K562 (cell line): ENCODE results near the gene GNAI3. TPM values are rescaled to one million over a fixed set of nuclear protein-coding genes. Genes with fewer than 3 reads are reported as not detected.

Experiments
- BHLHE40 ChIP-seq: IDR thresholded peaks from 2 replicates; pipeline ENCODE4 v1.6.1; 2011; ENCODE audit warnings: low read length, improper control_type of control experiment
- CTBP1 ChIP-seq: fragments of 450-650 bp; IDR thresholded peaks from 2 replicates; pipeline ENCODE4 v1.6.1; 2016; ENCODE audit warnings: borderline replicate concordance
- L3MBTL2 ChIP-seq: fragments of 450-650 bp; IDR thresholded peaks from 2 replicates; pipeline ENCODE4 v1.6.1; 2016; ENCODE audit warnings: mild to moderate bottlenecking, moderate library complexity
- MYNN ChIP-seq, 2 experiments: sonication (generic); formaldehyde crosslinking in 1 of 2; IDR thresholded peaks; 2 replicates each; pipeline versions ENCODE4 v1.5.0 to v1.6.1; 2016 to 2020; ENCODE audit warnings: antibody characterized with exemption in 1 of 2, missing genetic modification reagents in 1 of 2
- SOX6 ChIP-seq: fragments of 450-650 bp; IDR thresholded peaks from 2 replicates; pipeline ENCODE4 v1.6.1; 2014; ENCODE audit warnings: mild to moderate bottlenecking
- TRIM28 ChIP-seq: fragments of 450-650 bp; IDR thresholded peaks from 2 replicates; pipeline ENCODE4 v1.6.1; 2017
- YY1 ChIP-seq, 3 experiments: IDR thresholded peaks; 2 replicates each; pipeline ENCODE4 v1.6.1; 2011; ENCODE audit warnings: low read length in 2 of 3, mild to moderate bottlenecking in 2 of 3, moderate library complexity in 2 of 3, borderline replicate concordance in 1 of 3, control low read depth in 1 of 3, low read depth in 1 of 3; ENCODE audit not compliant: insufficient read depth in 3 of 3, insufficient replicate concordance in 2 of 3, control insufficient read depth in 1 of 3, insufficient read length in 1 of 3; ENCODE audit errors: extremely low read depth in 1 of 3
- ZC3H11A ChIP-seq: IDR thresholded peaks from 2 replicates; pipeline ENCODE4 v1.6.1; 2012; ENCODE audit warnings: low read depth, low read length, improper control_type of control experiment
- ZKSCAN1 ChIP-seq: fragments of 150-350 bp; IDR thresholded peaks from 2 replicates; pipeline ENCODE4 v1.6.1; 2016; ENCODE audit warnings: low read depth, low read length
- ZNF384 ChIP-seq: IDR thresholded peaks from 2 replicates; pipeline ENCODE4 v1.6.1; 2012; ENCODE audit warnings: low read depth, low read length, improper control_type of control experiment
- ZNF778 ChIP-seq: fragments of 450-650 bp; formaldehyde crosslinking; IDR thresholded peaks from 2 replicates; pipeline ENCODE4 v1.4.0; 2020; ENCODE audit warnings: mild to moderate bottlenecking, moderate library complexity
- polyA plus RNA-seq, 8 experiments: library from polyadenylated mRNA; depleted of rRNA in 4 of 8; stranded (reverse) in 5 of 8; unstranded in 3 of 8; fragments of >200 nt; fragmentation: Nextera tagmentation in 2 of 8; fragmentation: Illumina TruSeq in 1 of 8; extraction: Ambion mirVana in 2 of 8; extraction: Trizol in 1 of 8; gene quantifications; 2 replicates each; pipeline versions ENCODE4 v1.2.1 to v1.2.3, GENCODE V29; 2011 to 2014; ENCODE audit warnings: inconsistent platforms in 1 of 8, missing spikeins in 1 of 8
- total RNA-seq, 7 experiments: library from RNA; depleted of rRNA in 6 of 7; stranded (reverse); fragments of >200 nt in 6 of 7; fragmentation: Illumina TruSeq in 2 of 7; extraction: Trizol in 2 of 7; gene quantifications; 2 replicates each; pipeline versions ENCODE4 v1.2.1 to v1.2.3, GENCODE V29; 2011 to 2021; ENCODE audit warnings: low replicate concordance in 1 of 7
- TF ChIP-seq, protein P1 (sequence below): sonication (generic); formaldehyde crosslinking; IDR thresholded peaks from 2 replicates; pipeline ENCODE4 v1.8.0; 2022; ENCODE audit warnings: mild to moderate bottlenecking, low read depth, missing genetic modification reagents
- TF ChIP-seq, protein P2 (sequence below): fragments of 250-450 bp; sonication (Bioruptor Pico); IDR thresholded peaks from 2 replicates; pipeline ENCODE4 v1.9.0; 2021; ENCODE audit warnings: mild to moderate bottlenecking
- TF ChIP-seq, protein P3 (sequence below), 2 experiments: fragments of 450-650 bp; formaldehyde crosslinking in 1 of 2; IDR thresholded peaks; 2 replicates each; pipeline versions ENCODE4 v1.4.0 to v1.6.1; 2014 to 2020; ENCODE audit warnings: mild to moderate bottlenecking in 2 of 2, borderline replicate concordance in 1 of 2, low read depth in 1 of 2
- TF ChIP-seq, protein P4 (sequence below): fragments of 450-650 bp; formaldehyde crosslinking; IDR thresholded peaks from 2 replicates; pipeline ENCODE4 v1.4.0; 2020; ENCODE audit warnings: mild to moderate bottlenecking, moderate library complexity

The GNAI3 gene
- total and polyA plus RNA-seq, 9 of the 15 experiments (the other 6 are each of a cell fraction or from before 2014, with no cell fraction given) = 6.3 to 13.2 (median 8.9) TPM

DNA sequence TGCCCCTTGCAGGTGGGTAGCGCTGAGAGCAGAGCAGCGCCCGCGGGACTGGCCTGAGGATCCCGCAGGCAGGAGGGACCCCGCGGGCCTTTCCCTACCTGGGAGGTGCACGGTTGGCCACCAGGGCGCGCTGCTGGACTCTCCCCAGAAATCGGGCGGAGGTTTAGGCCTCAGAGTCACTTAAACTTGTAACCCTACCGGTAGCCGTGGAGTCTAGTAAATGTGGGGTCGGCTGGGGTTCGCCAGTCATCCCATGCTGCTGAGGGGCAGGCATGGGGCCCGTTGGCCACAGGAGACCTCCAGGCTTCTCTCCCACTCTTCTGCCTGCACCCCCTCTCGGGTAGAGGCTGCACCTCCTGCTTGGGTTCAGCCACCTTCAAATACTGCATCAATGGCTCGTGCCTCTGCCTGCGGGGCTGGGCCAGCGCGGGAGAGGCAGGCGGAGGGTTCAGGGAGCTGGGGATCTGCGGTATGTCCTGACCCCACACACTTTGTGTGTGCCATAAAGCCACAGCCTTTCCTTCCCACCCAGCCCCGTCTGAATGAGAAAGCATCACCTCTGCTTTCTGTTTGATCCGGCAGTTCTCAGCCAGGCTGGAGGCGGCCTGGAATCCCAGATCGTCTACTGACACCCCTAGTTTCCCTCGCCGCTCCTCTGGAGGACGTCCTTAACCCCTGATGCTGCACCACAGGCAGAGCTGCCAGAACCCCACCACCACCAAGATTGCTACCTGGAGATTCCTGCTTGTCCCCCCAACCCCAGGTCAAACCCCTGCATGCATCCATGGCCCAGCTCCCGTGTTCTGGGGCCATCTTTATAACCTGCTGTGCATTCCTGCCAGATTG is 95.2 kb downstream of the GNAI3 start (continued):
- TF ChIP-seq, protein P1, sequence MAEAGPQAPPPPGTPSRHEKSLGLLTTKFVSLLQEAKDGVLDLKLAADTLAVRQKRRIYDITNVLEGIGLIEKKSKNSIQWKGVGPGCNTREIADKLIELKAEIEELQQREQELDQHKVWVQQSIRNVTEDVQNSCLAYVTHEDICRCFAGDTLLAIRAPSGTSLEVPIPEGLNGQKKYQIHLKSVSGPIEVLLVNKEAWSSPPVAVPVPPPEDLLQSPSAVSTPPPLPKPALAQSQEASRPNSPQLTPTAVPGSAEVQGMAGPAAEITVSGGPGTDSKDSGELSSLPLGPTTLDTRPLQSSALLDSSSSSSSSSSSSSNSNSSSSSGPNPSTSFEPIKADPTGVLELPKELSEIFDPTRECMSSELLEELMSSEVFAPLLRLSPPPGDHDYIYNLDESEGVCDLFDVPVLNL (CRISPR knock-in tag) = peak; percentile 60; the same call in 1 of the 2 replicates
- TF ChIP-seq CTBP1 (peak; percentile 43; the same call in 1 of the 2 replicates), ZNF778 (no peak), YY1 (IDR thresholded peaks at IDR 0.05; ENCODE audit: borderline replicate concordance in 1 of 3, control insufficient read depth in 1 of 3, extremely low read depth in 1 of 3, insufficient read depth in 3 of 3, insufficient read length in 1 of 3, insufficient replicate concordance in 2 of 3, low read depth in 1 of 3, low read length in 2 of 3) (peak in 2 of 3 experiments; percentile 24 to 47), BHLHE40 (peak; percentile 47; the same call in 1 of the 2 replicates), MYNN (IDR thresholded peaks at IDR 0.05) (0 out of 2 replicates have a peak, but pooled peaks have one; percentile 29), MYNN (CRISPR knock-in tag; IDR thresholded peaks at IDR 0.05) (no peak), SOX6 (peak; percentile 34; the same call in 1 of the 2 replicates), ZC3H11A (0 out of 2 replicates have a peak, but pooled peaks have one; percentile 60), TRIM28 (0 out of 2 replicates have a peak, but pooled peaks have one; percentile 39), L3MBTL2 (peak; percentile 66), ZKSCAN1 (0 out of 2 replicates have a peak, but pooled peaks have one; percentile 40), ZNF384 (0 out of 2 replicates have a peak, but pooled peaks have one; percentile 5)
- TF ChIP-seq, protein P2, sequence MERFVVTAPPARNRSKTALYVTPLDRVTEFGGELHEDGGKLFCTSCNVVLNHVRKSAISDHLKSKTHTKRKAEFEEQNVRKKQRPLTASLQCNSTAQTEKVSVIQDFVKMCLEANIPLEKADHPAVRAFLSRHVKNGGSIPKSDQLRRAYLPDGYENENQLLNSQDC = no peak
- TF ChIP-seq, protein P3, sequence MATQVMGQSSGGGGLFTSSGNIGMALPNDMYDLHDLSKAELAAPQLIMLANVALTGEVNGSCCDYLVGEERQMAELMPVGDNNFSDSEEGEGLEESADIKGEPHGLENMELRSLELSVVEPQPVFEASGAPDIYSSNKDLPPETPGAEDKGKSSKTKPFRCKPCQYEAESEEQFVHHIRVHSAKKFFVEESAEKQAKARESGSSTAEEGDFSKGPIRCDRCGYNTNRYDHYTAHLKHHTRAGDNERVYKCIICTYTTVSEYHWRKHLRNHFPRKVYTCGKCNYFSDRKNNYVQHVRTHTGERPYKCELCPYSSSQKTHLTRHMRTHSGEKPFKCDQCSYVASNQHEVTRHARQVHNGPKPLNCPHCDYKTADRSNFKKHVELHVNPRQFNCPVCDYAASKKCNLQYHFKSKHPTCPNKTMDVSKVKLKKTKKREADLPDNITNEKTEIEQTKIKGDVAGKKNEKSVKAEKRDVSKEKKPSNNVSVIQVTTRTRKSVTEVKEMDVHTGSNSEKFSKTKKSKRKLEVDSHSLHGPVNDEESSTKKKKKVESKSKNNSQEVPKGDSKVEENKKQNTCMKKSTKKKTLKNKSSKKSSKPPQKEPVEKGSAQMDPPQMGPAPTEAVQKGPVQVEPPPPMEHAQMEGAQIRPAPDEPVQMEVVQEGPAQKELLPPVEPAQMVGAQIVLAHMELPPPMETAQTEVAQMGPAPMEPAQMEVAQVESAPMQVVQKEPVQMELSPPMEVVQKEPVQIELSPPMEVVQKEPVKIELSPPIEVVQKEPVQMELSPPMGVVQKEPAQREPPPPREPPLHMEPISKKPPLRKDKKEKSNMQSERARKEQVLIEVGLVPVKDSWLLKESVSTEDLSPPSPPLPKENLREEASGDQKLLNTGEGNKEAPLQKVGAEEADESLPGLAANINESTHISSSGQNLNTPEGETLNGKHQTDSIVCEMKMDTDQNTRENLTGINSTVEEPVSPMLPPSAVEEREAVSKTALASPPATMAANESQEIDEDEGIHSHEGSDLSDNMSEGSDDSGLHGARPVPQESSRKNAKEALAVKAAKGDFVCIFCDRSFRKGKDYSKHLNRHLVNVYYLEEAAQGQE (IDR thresholded peaks at IDR 0.05; ENCODE audit: borderline replicate concordance) = peak; percentile 92
- TF ChIP-seq, protein P3 (CRISPR knock-in tag; IDR thresholded peaks at IDR 0.05; ENCODE audit: low read depth) = no peak
- TF ChIP-seq, protein P4, sequence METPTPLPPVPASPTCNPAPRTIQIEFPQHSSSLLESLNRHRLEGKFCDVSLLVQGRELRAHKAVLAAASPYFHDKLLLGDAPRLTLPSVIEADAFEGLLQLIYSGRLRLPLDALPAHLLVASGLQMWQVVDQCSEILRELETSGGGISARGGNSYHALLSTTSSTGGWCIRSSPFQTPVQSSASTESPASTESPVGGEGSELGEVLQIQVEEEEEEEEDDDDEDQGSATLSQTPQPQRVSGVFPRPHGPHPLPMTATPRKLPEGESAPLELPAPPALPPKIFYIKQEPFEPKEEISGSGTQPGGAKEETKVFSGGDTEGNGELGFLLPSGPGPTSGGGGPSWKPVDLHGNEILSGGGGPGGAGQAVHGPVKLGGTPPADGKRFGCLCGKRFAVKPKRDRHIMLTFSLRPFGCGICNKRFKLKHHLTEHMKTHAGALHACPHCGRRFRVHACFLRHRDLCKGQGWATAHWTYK (CRISPR knock-in tag) = 0 out of 2 replicates have a peak, but pooled peaks have one; percentile 23
